A549 (cell line): ENCODE data around the gene SEMA5B. TPM values are rescaled to one million over a fixed set of nuclear protein-coding genes. Genes with fewer than 3 reads are reported as not detected.

Experiments
- ATAC-seq, 2 experiments: fragments of 200-7000 bp in 1 of 2; fragments of >200 bp in 1 of 2; cut with Nextera tagmentation in 1 of 2; cut with Tn5 transposase in 1 of 2; 3 replicates each; pipeline versions ENCODE4 v1.8.0 to v1.9.1; 2018 to 2020; ENCODE audit warnings: mild to moderate bottlenecking in 1 of 2, moderate library complexity in 1 of 2
- CTCF ChIA-PET: fragments of 300-600 bp; sonication (Branson Sonifier 250); formaldehyde crosslinking; extraction: SDS; loops from one replicate; lab custom pipeline; 2021; ENCODE audit warnings: antibody characterized with exemption, inconsistent platforms; lab: Yijun Ruan, JAX
- POLR2A ChIA-PET: fragments of 350-600 bp; formaldehyde crosslinking; extraction: SDS; loops from one replicate; lab custom pipeline; 2021; ENCODE audit warnings: antibody characterized with exemption, inconsistent platforms; lab: Yijun Ruan, JAX
- DNase-seq, 2 experiments: peaks; one replicate each; pipeline versions ENCODE4 v3.0.0 to v3.0.0-alpha.2; 2011 to 2016; ENCODE audit warnings: low read depth in 1 of 2, low spot score in 1 of 2
- FAIRE-seq: peaks from 2 replicates; lab custom pipeline; 2011; peaks lifted over from hg19 to GRCh38; lab: Jason Lieb, UNC
- H3K27ac ChIP-seq, 2 experiments: fragments of >200 bp; sonication (Bioruptor Twin); formaldehyde crosslinking; 3 replicates each; pipeline ENCODE4 v1.5.1; 2016 to 2017
- H3K4me1 ChIP-seq: fragments of >200 bp; sonication (Bioruptor Twin); formaldehyde crosslinking; 3 replicates; pipeline ENCODE4 v1.6.1; 2016
- H3K4me2 ChIP-seq: fragments of >200 bp; sonication (Bioruptor Twin); formaldehyde crosslinking; 3 replicates; pipeline ENCODE4 v1.6.1; 2016
- H3K4me3 ChIP-seq: fragments of >200 bp; sonication (Bioruptor Twin); formaldehyde crosslinking; 3 replicates; pipeline ENCODE4 v1.5.1; 2016
- H3K9me3 ChIP-seq: fragments of >200 bp; sonication (Bioruptor Twin); formaldehyde crosslinking; 3 replicates; pipeline ENCODE4 v1.6.1; 2016
- CHD4 ChIP-seq: fragments of 200-600 bp; sonication (generic); IDR thresholded peaks from 2 replicates; pipeline ENCODE4 v1.6.1; 2016; ENCODE audit warnings: antibody characterized with exemption, mild to moderate bottlenecking, borderline replicate concordance
- CTCF ChIP-seq: fragments of >200 bp; sonication (Bioruptor Twin); formaldehyde crosslinking; IDR thresholded peaks from 3 replicates; pipeline ENCODE4 v1.5.1; 2016
- EHF ChIP-seq: fragments of 250-450 bp; sonication (Bioruptor Pico); IDR thresholded peaks from 2 replicates; pipeline ENCODE4 v1.5.0; 2020; ENCODE audit warnings: mild to moderate bottlenecking
- ELK1 ChIP-seq: fragments of 150-350 bp; IDR thresholded peaks from 2 replicates; pipeline ENCODE4 v1.6.1; 2014; ENCODE audit warnings: low read depth, mild to moderate bottlenecking, low read length
- HOXB13 ChIP-seq: fragments of 250-450 bp; sonication (Bioruptor Pico); IDR thresholded peaks from 2 replicates; pipeline ENCODE4 v1.5.0; 2020; ENCODE audit warnings: low read depth, mild to moderate bottlenecking, moderate library complexity
- HOXB5 ChIP-seq: fragments of 250-450 bp; sonication (Bioruptor Pico); IDR thresholded peaks from 2 replicates; pipeline ENCODE4 v1.5.0; 2020; ENCODE audit warnings: mild to moderate bottlenecking, moderate library complexity
- JUNB ChIP-seq: fragments of >200 bp; sonication (Bioruptor Twin); formaldehyde crosslinking; IDR thresholded peaks from 2 replicates; pipeline ENCODE4 v1.6.1; 2016
- KDM5A ChIP-seq: fragments of 200-600 bp; sonication (generic); IDR thresholded peaks from 2 replicates; pipeline ENCODE4 v1.6.1; 2016; ENCODE audit warnings: antibody characterized with exemption, mild to moderate bottlenecking
- MAX ChIP-seq: IDR thresholded peaks from 2 replicates; pipeline ENCODE4 v1.6.1; 2012
- MAZ ChIP-seq: fragments of 150-350 bp; IDR thresholded peaks from 2 replicates; pipeline ENCODE4 v1.6.1; 2014; ENCODE audit warnings: antibody characterized with exemption, low read depth, low read length, borderline replicate concordance
- MYC ChIP-seq: IDR thresholded peaks from 2 replicates; pipeline ENCODE4 v1.6.1; 2012; ENCODE audit warnings: mild to moderate bottlenecking, inconsistent platforms, low read length, improper control_type of control experiment, borderline replicate concordance
- NR3C1 ChIP-seq: fragments of >200 bp; sonication (Bioruptor Twin); formaldehyde crosslinking; IDR thresholded peaks from 3 replicates; pipeline ENCODE4 v1.6.1; 2017
- PBX3 ChIP-seq: IDR thresholded peaks from 2 replicates; pipeline ENCODE4 v1.6.1; 2012
- PHF8 ChIP-seq: fragments of 200-600 bp; sonication (generic); IDR thresholded peaks from 2 replicates; pipeline ENCODE4 v1.6.1; 2016; ENCODE audit warnings: low read depth, mild to moderate bottlenecking, antibody characterized with exemption, moderate library complexity, borderline replicate concordance
- RARB ChIP-seq: fragments of 250-450 bp; sonication (Bioruptor Pico); IDR thresholded peaks from 2 replicates; pipeline ENCODE4 v1.8.0; 2021; ENCODE audit warnings: mild to moderate bottlenecking, moderate library complexity
- RCOR1 ChIP-seq: fragments of 150-350 bp; IDR thresholded peaks from 2 replicates; pipeline ENCODE4 v1.6.1; 2014; ENCODE audit warnings: antibody characterized with exemption, low read length, low read depth
- SREBF2 ChIP-seq: fragments of 450-650 bp; IDR thresholded peaks from 2 replicates; pipeline ENCODE4 v1.6.1; 2014; ENCODE audit warnings: mild to moderate bottlenecking, moderate library complexity
- ZFP36 ChIP-seq: fragments of 450-650 bp; IDR thresholded peaks from 2 replicates; pipeline ENCODE4 v1.6.1; 2014; ENCODE audit warnings: borderline replicate concordance; ENCODE audit not compliant: partially characterized antibody
- WGBS: methylation state at CpG from one replicate; pipeline ENCODE4 v1.1.6; 2017; ENCODE audit errors: missing lambda C conversion rate; 5-methylcytosine and 5-hydroxymethylcytosine counted together
- polyA plus RNA-seq, 4 experiments: library from polyadenylated mRNA; depleted of rRNA in 3 of 4; stranded (reverse); fragments of >200 nt; fragmentation: RNase III in 1 of 4; extraction: RNeasy Plus Mini Kit Qiagen cat#74134 plus additional on column Dnase treatment in 1 of 4; gene quantifications; 2 replicates in 3 of 4; 3 replicates in 1 of 4; pipeline ENCODE4 v1.2.3, GENCODE V29; 2011 to 2017
- TF ChIP-seq, protein P1 (sequence below): fragments of >200 bp; sonication (Bioruptor Twin); formaldehyde crosslinking; IDR thresholded peaks from 2 replicates; pipeline ENCODE4 v1.6.1; 2016

Gene SEMA5B
- polyA plus RNA-seq, 2 of the 4 experiments (the other 2 are of a cell fraction), result 0.03 TPM; not detected in 1

DNA sequence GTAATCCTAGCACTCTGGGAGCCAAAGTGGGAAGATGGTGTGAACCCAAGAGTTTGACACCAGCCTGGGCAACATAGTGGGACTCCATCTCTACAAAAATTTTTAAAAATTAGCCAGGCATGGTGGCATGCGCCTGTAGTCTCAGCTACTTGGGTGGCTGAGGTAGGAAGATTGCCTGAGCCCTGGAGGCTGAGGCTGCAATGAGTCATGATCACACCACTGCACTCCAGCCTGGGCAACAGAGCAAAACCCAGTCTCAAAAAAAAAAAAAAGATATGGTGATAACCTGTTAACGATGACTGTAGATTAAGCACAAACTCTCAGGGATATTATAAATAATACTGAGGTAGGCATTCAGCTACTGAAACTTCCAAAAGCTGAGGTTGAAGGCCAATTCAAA is 125.2 kb downstream of the SEMA5B start:
- no peak overlapping the region for H3K4me3 ChIP-seq
- CTCF ChIA-PET, result interaction anchor here (0.6 to 1.1 kb wide), 3 partner anchors 9 to 1120 kb away, joined by 3 to 5 read pairs (median 3); no protein-coding TSS in a partner anchor
- H3K4me2 ChIP-seq, result no peak overlapping the region
- no peak overlapping the region for H3K27ac ChIP-seq
- TF ChIP-seq, protein P1, sequence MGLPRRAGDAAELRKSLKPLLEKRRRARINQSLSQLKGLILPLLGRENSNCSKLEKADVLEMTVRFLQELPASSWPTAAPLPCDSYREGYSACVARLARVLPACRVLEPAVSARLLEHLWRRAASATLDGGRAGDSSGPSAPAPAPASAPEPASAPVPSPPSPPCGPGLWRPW, result no peak
- no peak for TF ChIP-seq CHD4
- DNase-seq (no peak), FAIRE-seq (no peak), ATAC-seq (peak in 1 of 2 experiments; percentile 43; a peak in 2 of 6 replicates)
- 54% methylated on average over 2 of the region's 2 CpGs for WGBS
- H3K4me1 ChIP-seq, result peaks cover 5% of the 10 kb centered on the region; the same call in 1 of the 3 replicates
- H3K9me3 ChIP-seq, result peaks cover 10% of the 10 kb centered on the region; the same call in 1 of the 3 replicates
- POLR2A ChIA-PET, result no interaction called here

- TF ChIP-seq PHF8 (no peak), JUNB (no peak), PBX3 (no peak), RARB (CRISPR knock-in tag) (no peak), HOXB5 (no peak), MAZ (no peak), CTCF (no peak), ELK1 (no peak), SREBF2 (no peak), HOXB13 (CRISPR knock-in tag) (no peak), KDM5A (no peak), RCOR1 (no peak), ZFP36 (no peak), MYC (no peak), MAX (no peak), EHF (CRISPR knock-in tag) (no peak), NR3C1 (no peak)
- no peak for DNase-seq
- 47% methylated on average over 4 of the region's 4 CpGs for WGBS
- no peak for ATAC-seq
- POLR2A ChIA-PET, result no interaction called here
- H3K27ac ChIP-seq, result no peak overlapping the region
- CTCF ChIA-PET, result interaction anchor here (0.8 to 1.1 kb wide), 3 partner anchors 12 to 45 kb away, joined by 3 to 4 read pairs (median 4); no protein-coding TSS in a partner anchor
- no peak overlapping the region for H3K4me2 ChIP-seq
- no peak overlapping the region for H3K4me3 ChIP-seq
- FAIRE-seq, result no peak
- no peaks in the 10 kb centered on the region for H3K9me3 ChIP-seq
- H3K4me1 ChIP-seq, result peaks cover 5% of the 10 kb centered on the region; the same call in 1 of the 3 replicates
These were observed 129.3 kb downstream of the SEMA5B start for GRCh38 chr3:122898298-122898697.
